HCT116 (cell line): Measurements from ENCODE around the gene SLC25A33. TPM values are rescaled to one million over a fixed set of nuclear protein-coding genes. Genes with fewer than 3 reads are reported as not detected.

ENCODE experiments used
- ATAC-seq: fragments of 200-7000 bp; cut with Tn5 transposase; 2 replicates; pipeline ENCODE4 v1.9.1; 2020; ENCODE audit warnings: mild to moderate bottlenecking, moderate library complexity
- BruUV-seq: library from RNA; stranded (reverse); fragments of 400-500 nt; replicated peaks from 2 replicates; lab custom pipeline; 2021; lab: Mats Ljungman, UMichigan
- CTCF ChIA-PET: fragments of 300-600 bp; sonication (Branson Sonifier 250); formaldehyde crosslinking; loops from one replicate; lab custom pipeline; 2021; ENCODE audit warnings: antibody characterized with exemption; lab: Charles Lee
- POLR2A ChIA-PET: fragments of 300-600, 350-600 bp; sonication (Branson Sonifier 250); formaldehyde crosslinking; loops from one replicate; lab custom pipeline; 2021; ENCODE audit warnings: antibody characterized with exemption; lab: Charles Lee
- RAD21 ChIA-PET, 2 experiments: fragments of 300-600 bp; sonication (Branson Sonifier 250); formaldehyde crosslinking; loops; one replicate each; lab custom pipeline; 2023; ENCODE audit warnings: low total read pairs in 2 of 2; ENCODE audit not compliant: uncharacterized antibody in 2 of 2, unreplicated experiment in 2 of 2, low non-redundant PET in 1 of 2; lab: Charles Lee
- DNase-seq: peaks from one replicate; pipeline ENCODE4 v3.0.0-alpha.2; 2010; ENCODE audit warnings: low read depth, low spot score
- H2AFZ ChIP-seq: fragments of 200-600 bp; shearing (Covaris generic), sonication (generic); 2 replicates; pipeline ENCODE4 v1.6.1; 2017; ENCODE audit warnings: low read depth, mixed run types, mixed read lengths, antibody characterized with exemption, low read length; ENCODE audit not compliant: poor library complexity, severe bottlenecking
- H3K27ac ChIP-seq: 2 replicates; pipeline ENCODE4 v1.5.1; 2012; ENCODE audit warnings: low read depth, low read length
- H3K27me3 ChIP-seq: fragments of 200-600 bp; sonication (generic); 2 replicates; pipeline ENCODE4 v1.6.1; 2016; ENCODE audit warnings: mixed run types, low read length, mixed read lengths; ENCODE audit not compliant: insufficient read depth
- H3K36me3 ChIP-seq, 2 experiments: fragments of 200-500 bp in 1 of 2; fragments of 200-600 bp in 1 of 2; sonication (Bioruptor generic) in 1 of 2; sonication (generic) in 1 of 2; 2 replicates each; pipeline versions ENCODE4 v1.5.1 to v1.6.1; 2014 to 2016; ENCODE audit warnings: low read length in 2 of 2, inconsistent platforms in 1 of 2, mixed read lengths in 1 of 2, mixed run types in 1 of 2; ENCODE audit not compliant: insufficient read depth in 2 of 2, control insufficient read depth in 1 of 2
- H3K4me1 ChIP-seq, 2 experiments: fragments of 200-600 bp in 1 of 2; sonication (generic) in 1 of 2; 2 replicates each; pipeline versions ENCODE4 v1.5.1 to v1.6.1; 2012 to 2017; ENCODE audit warnings: low read length in 2 of 2, inconsistent platforms in 1 of 2, mild to moderate bottlenecking in 1 of 2, mixed read lengths in 1 of 2, mixed run types in 1 of 2, moderate library complexity in 1 of 2; ENCODE audit not compliant: insufficient read depth in 2 of 2, control insufficient read depth in 1 of 2
- H3K4me2 ChIP-seq: fragments of 200-600 bp; sonication (generic); 2 replicates; pipeline ENCODE4 v1.6.1; 2017; ENCODE audit warnings: mixed run types, low read length, mixed read lengths
- H3K4me3 ChIP-seq, 2 experiments: fragments of 200-600 bp in 1 of 2; sonication (generic) in 1 of 2; replicated peaks in 1 of 2; 2 replicates each; pipeline ENCODE4 v1.5.1; 2011 to 2016; ENCODE audit warnings: low read length in 2 of 2, control low read depth in 1 of 2, low read depth in 1 of 2, mild to moderate bottlenecking in 1 of 2, mixed read lengths in 1 of 2, mixed run types in 1 of 2
- H3K79me2 ChIP-seq: fragments of 200-600 bp; sonication (generic); 2 replicates; pipeline ENCODE4 v1.6.1; 2017; ENCODE audit warnings: mild to moderate bottlenecking, mixed run types, low read length, moderate library complexity, mixed read lengths; ENCODE audit not compliant: insufficient read depth
- H3K9ac ChIP-seq: fragments of 200-600 bp; sonication (generic); 2 replicates; pipeline ENCODE4 v1.6.1; 2016; ENCODE audit warnings: low read length, mixed read lengths
- H3K9me2 ChIP-seq: fragments of 200-600 bp; sonication (generic), shearing (Covaris generic); 2 replicates; pipeline ENCODE4 v1.6.1; 2017; ENCODE audit warnings: mixed run types, mild to moderate bottlenecking, moderate library complexity; ENCODE audit not compliant: insufficient read depth
- H3K9me3 ChIP-seq, 2 experiments: fragments of 200-500 bp in 1 of 2; fragments of 200-600 bp in 1 of 2; sonication (Bioruptor generic) in 1 of 2; sonication (generic) in 1 of 2; 2 replicates each; pipeline ENCODE4 v1.6.1; 2014 to 2017; ENCODE audit warnings: low read length in 2 of 2, mixed read lengths in 2 of 2, inconsistent platforms in 1 of 2, low read depth in 1 of 2, mild to moderate bottlenecking in 1 of 2, mixed run types in 1 of 2, moderate library complexity in 1 of 2; ENCODE audit not compliant: control insufficient read depth in 1 of 2, insufficient read depth in 1 of 2
- H4K20me1 ChIP-seq: fragments of 200-600 bp; sonication (generic), shearing (Covaris generic); 2 replicates; pipeline ENCODE4 v1.6.1; 2017; ENCODE audit warnings: mixed run types, mild to moderate bottlenecking, moderate library complexity; ENCODE audit not compliant: insufficient read depth
- CBX3 ChIP-seq: IDR thresholded peaks from 2 replicates; pipeline ENCODE4 v1.6.1; 2012; ENCODE audit warnings: low read depth
- CEBPB ChIP-seq: IDR thresholded peaks from 2 replicates; pipeline ENCODE4 v1.6.1; 2012; ENCODE audit warnings: low read depth
- CTCF ChIP-seq, 3 experiments: fragments of 200-600 bp in 1 of 3; sonication (generic) in 1 of 3; IDR thresholded peaks in 2 of 3; conservative IDR thresholded peaks in 1 of 3; 2 replicates each; pipeline ENCODE4 v1.5.1; 2012 to 2017; ENCODE audit warnings: low read depth in 2 of 3, low read length in 2 of 3, antibody characterized with exemption in 1 of 3, borderline replicate concordance in 1 of 3, control low read depth in 1 of 3, mild to moderate bottlenecking in 1 of 3, mixed read lengths in 1 of 3, mixed run types in 1 of 3, moderate library complexity in 1 of 3; ENCODE audit not compliant: insufficient read depth in 1 of 3
- EGR1 ChIP-seq: IDR thresholded peaks from 2 replicates; pipeline ENCODE4 v1.6.1; 2012; ENCODE audit warnings: low read depth
- EZH2 ChIP-seq: fragments of 200-600 bp; sonication (generic); IDR thresholded peaks from 2 replicates; pipeline ENCODE4 v1.6.1; 2017; ENCODE audit warnings: antibody characterized with exemption, mixed run types
- EZH2phosphoT487 ChIP-seq: fragments of 200-600 bp; IDR thresholded peaks from 2 replicates; pipeline ENCODE4 v1.6.1; 2018; ENCODE audit warnings: antibody characterized with exemption, borderline replicate concordance
- JUND ChIP-seq: IDR thresholded peaks from 2 replicates; pipeline ENCODE4 v1.6.1; 2012
- MAX ChIP-seq: IDR thresholded peaks from 2 replicates; pipeline ENCODE4 v1.6.1; 2012
- POLR2A ChIP-seq: IDR thresholded peaks from 2 replicates; pipeline ENCODE4 v1.7.0; 2011; ENCODE audit warnings: borderline replicate concordance; ENCODE audit not compliant: insufficient read depth, insufficient read length; ENCODE audit errors: extremely low read depth
- POLR2AphosphoS5 ChIP-seq: IDR thresholded peaks from 2 replicates; pipeline ENCODE4 v1.6.1; 2011; ENCODE audit warnings: mild to moderate bottlenecking, low read depth, low read length, moderate library complexity
- RAD21 ChIP-seq: IDR thresholded peaks from 2 replicates; pipeline ENCODE4 v1.6.1; 2012; ENCODE audit warnings: low read depth, mild to moderate bottlenecking
- SIN3A ChIP-seq: IDR thresholded peaks from 2 replicates; pipeline ENCODE4 v1.6.1; 2012; ENCODE audit warnings: low read depth
- SP1 ChIP-seq: IDR thresholded peaks from 2 replicates; pipeline ENCODE4 v1.6.1; 2012; ENCODE audit warnings: low read depth
- TCF7L2 ChIP-seq: IDR thresholded peaks from 2 replicates; pipeline ENCODE4 v1.7.0; 2011; ENCODE audit warnings: borderline replicate concordance, inconsistent platforms; ENCODE audit not compliant: insufficient read depth, insufficient read length; ENCODE audit errors: extremely low read depth
- YY1 ChIP-seq: IDR thresholded peaks from 2 replicates; pipeline ENCODE4 v1.6.1; 2011; ENCODE audit warnings: low read length, low read depth, moderate library complexity, mild to moderate bottlenecking; ENCODE audit not compliant: insufficient replicate concordance; ENCODE audit errors: extremely low read depth
- ZBTB33 ChIP-seq: IDR thresholded peaks from 2 replicates; pipeline ENCODE4 v1.6.1; 2011; ENCODE audit warnings: mild to moderate bottlenecking, low read length, moderate library complexity; ENCODE audit not compliant: insufficient replicate concordance; ENCODE audit errors: extremely low read depth
- ZFX ChIP-seq: fragments of 450-650 bp; IDR thresholded peaks from 2 replicates; pipeline ENCODE4 v1.6.1; 2017
- ZNF274 ChIP-seq: fragments of 200-500 bp; sonication (Bioruptor generic); IDR thresholded peaks from 2 replicates; pipeline ENCODE4 v1.6.1; 2014; ENCODE audit warnings: mild to moderate bottlenecking, low read depth, low read length, inconsistent platforms
- intact Hi-C: fragments of 100-400 bp; cut with micrococcal nuclease; formaldehyde crosslinking; loops from 2 replicates; pipeline ENCODE4 v1.10.0; 2022
- total RNA-seq: library from RNA; stranded (reverse); gene quantifications from one replicate; pipeline ENCODE4 v1.2.1, GENCODE V29; 2021; ENCODE audit not compliant: unreplicated experiment
- TF ChIP-seq, protein P1 (sequence below): IDR thresholded peaks from 2 replicates; pipeline ENCODE4 v1.6.1; 2012; ENCODE audit warnings: low read depth

Gene SLC25A33
- total RNA-seq, 1 experiment from 2014 or later, result 9.8 TPM

GRCh38 chr1:9494936-9495758 is 44.1 kb upstream of the SLC25A33 start:
- no peaks in the 10 kb centered on the region for H3K9me3 ChIP-seq
- no peaks in the 10 kb centered on the region for H3K9me2 ChIP-seq
- H4K20me1 ChIP-seq, result no peaks in the 10 kb centered on the region
- ChIA-PET RAD21 (no interaction called here), CTCF (interaction anchor here (1.1 to 1.3 kb wide), 3 partner anchors 76 to 78 kb away, joined by 4 to 10 read pairs (median 4); no protein-coding TSS in a partner anchor), POLR2A (no interaction called here)
- BruUV-seq, result no TSS peak
- intact Hi-C loops, result loop anchor here (1.0 to 5.0 kb wide), 3 partner anchors 78 to 578 kb away; no protein-coding TSS in a partner anchor
- peak overlapping the region; percentile 0; the same call in 1 of the 2 replicates for H3K9ac ChIP-seq
- peaks cover 0 to 17% of the 10 kb centered on the region in 2 experiments; a peak in 2 of 4 replicates for H3K4me1 ChIP-seq
- peak; percentile 86 for ATAC-seq
- no peaks in the 10 kb centered on the region for H3K36me3 ChIP-seq
- H3K27me3 ChIP-seq, result no peaks in the 10 kb centered on the region
- H3K79me2 ChIP-seq, result no peaks in the 10 kb centered on the region
- no peak overlapping the region for H3K27ac ChIP-seq
- H3K4me3 ChIP-seq, result peak overlapping the region; percentile 29 to 40
- peak overlapping the region; percentile 73 for H3K4me2 ChIP-seq
- DNase-seq, result peak; percentile 38
- H2AFZ ChIP-seq, result peak overlapping the region; percentile 96
- TF ChIP-seq ZBTB33 (no peak), ZNF274 (no peak), JUND (no peak), CBX3 (peak; percentile 69), RAD21 (peak; percentile 84), POLR2AphosphoS5 (no peak), SP1 (no peak), EGR1 (no peak), SIN3A (no peak), EZH2 (no peak), CTCF (IDR thresholded peaks at IDR 0.05 in 2 of 3, conservative IDR thresholded peaks at IDR 0.05 in 1 of 3; ENCODE audit: borderline replicate concordance in 1 of 3, insufficient read depth in 1 of 3, low read depth in 2 of 3, low read length in 2 of 3) (peak; percentile 90 to 95 (median 92)), CEBPB (no peak), YY1 (no peak), TCF7L2 (peak; percentile 17), MAX (peak; percentile 93), ZFX (no peak), EZH2phosphoT487 (no peak), POLR2A (no peak)
- TF ChIP-seq, protein P1, sequence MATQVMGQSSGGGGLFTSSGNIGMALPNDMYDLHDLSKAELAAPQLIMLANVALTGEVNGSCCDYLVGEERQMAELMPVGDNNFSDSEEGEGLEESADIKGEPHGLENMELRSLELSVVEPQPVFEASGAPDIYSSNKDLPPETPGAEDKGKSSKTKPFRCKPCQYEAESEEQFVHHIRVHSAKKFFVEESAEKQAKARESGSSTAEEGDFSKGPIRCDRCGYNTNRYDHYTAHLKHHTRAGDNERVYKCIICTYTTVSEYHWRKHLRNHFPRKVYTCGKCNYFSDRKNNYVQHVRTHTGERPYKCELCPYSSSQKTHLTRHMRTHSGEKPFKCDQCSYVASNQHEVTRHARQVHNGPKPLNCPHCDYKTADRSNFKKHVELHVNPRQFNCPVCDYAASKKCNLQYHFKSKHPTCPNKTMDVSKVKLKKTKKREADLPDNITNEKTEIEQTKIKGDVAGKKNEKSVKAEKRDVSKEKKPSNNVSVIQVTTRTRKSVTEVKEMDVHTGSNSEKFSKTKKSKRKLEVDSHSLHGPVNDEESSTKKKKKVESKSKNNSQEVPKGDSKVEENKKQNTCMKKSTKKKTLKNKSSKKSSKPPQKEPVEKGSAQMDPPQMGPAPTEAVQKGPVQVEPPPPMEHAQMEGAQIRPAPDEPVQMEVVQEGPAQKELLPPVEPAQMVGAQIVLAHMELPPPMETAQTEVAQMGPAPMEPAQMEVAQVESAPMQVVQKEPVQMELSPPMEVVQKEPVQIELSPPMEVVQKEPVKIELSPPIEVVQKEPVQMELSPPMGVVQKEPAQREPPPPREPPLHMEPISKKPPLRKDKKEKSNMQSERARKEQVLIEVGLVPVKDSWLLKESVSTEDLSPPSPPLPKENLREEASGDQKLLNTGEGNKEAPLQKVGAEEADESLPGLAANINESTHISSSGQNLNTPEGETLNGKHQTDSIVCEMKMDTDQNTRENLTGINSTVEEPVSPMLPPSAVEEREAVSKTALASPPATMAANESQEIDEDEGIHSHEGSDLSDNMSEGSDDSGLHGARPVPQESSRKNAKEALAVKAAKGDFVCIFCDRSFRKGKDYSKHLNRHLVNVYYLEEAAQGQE, result no peak
